Measurements from ENCODE around the gene GJC1.

GRCh38 chr17:44877121-44877520 is 47.0 kb upstream of the GJC1 start:
- TF ChIP-seq, protein P1, sequence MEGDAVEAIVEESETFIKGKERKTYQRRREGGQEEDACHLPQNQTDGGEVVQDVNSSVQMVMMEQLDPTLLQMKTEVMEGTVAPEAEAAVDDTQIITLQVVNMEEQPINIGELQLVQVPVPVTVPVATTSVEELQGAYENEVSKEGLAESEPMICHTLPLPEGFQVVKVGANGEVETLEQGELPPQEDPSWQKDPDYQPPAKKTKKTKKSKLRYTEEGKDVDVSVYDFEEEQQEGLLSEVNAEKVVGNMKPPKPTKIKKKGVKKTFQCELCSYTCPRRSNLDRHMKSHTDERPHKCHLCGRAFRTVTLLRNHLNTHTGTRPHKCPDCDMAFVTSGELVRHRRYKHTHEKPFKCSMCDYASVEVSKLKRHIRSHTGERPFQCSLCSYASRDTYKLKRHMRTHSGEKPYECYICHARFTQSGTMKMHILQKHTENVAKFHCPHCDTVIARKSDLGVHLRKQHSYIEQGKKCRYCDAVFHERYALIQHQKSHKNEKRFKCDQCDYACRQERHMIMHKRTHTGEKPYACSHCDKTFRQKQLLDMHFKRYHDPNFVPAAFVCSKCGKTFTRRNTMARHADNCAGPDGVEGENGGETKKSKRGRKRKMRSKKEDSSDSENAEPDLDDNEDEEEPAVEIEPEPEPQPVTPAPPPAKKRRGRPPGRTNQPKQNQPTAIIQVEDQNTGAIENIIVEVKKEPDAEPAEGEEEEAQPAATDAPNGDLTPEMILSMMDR (IDR thresholded peaks at IDR 0.05): no peak
- no peak for TF ChIP-seq POLR2A (IDR thresholded peaks at IDR 0.05)

Measured in tibial nerve (tissue), 3 donors.